ENCODE data around the gene COQ4. TPM values are rescaled to one million over a fixed set of nuclear protein-coding genes. Genes with fewer than 3 reads are reported as not detected.
"Not testable (repeated sequence)": the region's sequence is repeated elsewhere in the genome, so short reads cannot be mapped to it uniquely, and the experiment has no call there.

The COQ4 gene
- total RNA-seq = 10 to 100 TPM; 33.9 to 35.6 TPM

GRCh38 chr9:128322404-128323211 is at the start of gene COQ4, which contains the start of gene TRUB2:
Gene COQ4 (plus strand): TSS chr9:128322839. CDS start chr9:128322859, 20 bp downstream.
Gene TRUB2 (minus strand): TSS chr9:128322447. CDS start chr9:128322408, 39 bp downstream.
- H3K4me3 Mint-ChIP-seq = peak within 1 kb of the TSS; percentile 96
- DNase-seq = peak; percentile 95
- POLR2A ChIA-PET = no interaction called here
- no peaks in the 10 kb centered on the region for H3K27me3 Mint-ChIP-seq
- CTCF ChIA-PET = no interaction called here
- peak within 1 kb of the TSS; percentile 95 for H3K27ac Mint-ChIP-seq
- H3K36me3 Mint-ChIP-seq (ENCODE audit: low read depth) = no peaks in the 10 kb centered on the region
- peaks cover 30% of the 10 kb centered on the region for H3K4me1 Mint-ChIP-seq
- no peaks in the 10 kb centered on the region for H3K9me3 Mint-ChIP-seq

GRCh38 chr9:128274245-128274644 is 48.4 kb upstream of the COQ4 start:
- no peaks in the 10 kb centered on the region for H3K9me3 Mint-ChIP-seq
- H3K27ac Mint-ChIP-seq = peak overlapping the region; percentile 97
- H3K36me3 Mint-ChIP-seq (ENCODE audit: low read depth) = peaks cover 13% of the 10 kb centered on the region
- peak overlapping the region; percentile 97 for H3K4me3 Mint-ChIP-seq
- DNase-seq = no peak
- H3K4me1 Mint-ChIP-seq = peaks cover 50% of the 10 kb centered on the region
- H3K27me3 Mint-ChIP-seq = no peaks in the 10 kb centered on the region
- ChIA-PET POLR2A (no interaction called here), CTCF (interaction anchor here (0.6 to 0.7 kb wide), 2 partner anchors 24 to 825 kb away, joined by 3 read pairs; no protein-coding TSS in a partner anchor)

GRCh38 chr9:128275198-128276007 is 47.2 kb upstream of the COQ4 start, which contains the start of gene GOLGA2:
Gene GOLGA2 (minus strand): TSS chr9:128276007. CDS start chr9:128275976, 31 bp downstream.
- ChIA-PET CTCF (interaction anchor here (0.9 kb wide), 1 partner anchor 20 kb away, joined by 3 read pairs; no protein-coding TSS in a partner anchor), POLR2A (interaction anchor here (0.6 to 0.7 kb wide), 2 partner anchors 25 to 26 kb away, joined by 3 to 4 read pairs; no protein-coding TSS in a partner anchor)
- Mint-ChIP-seq H3K36me3 (ENCODE audit: low read depth) (peaks cover 16% of the 10 kb centered on the region), H3K9me3 (no peaks in the 10 kb centered on the region), H3K4me3 (peak within 1 kb of the TSS; percentile 97), H3K27ac (peak within 1 kb of the TSS; percentile 97), H3K4me1 (peaks cover 60% of the 10 kb centered on the region), H3K27me3 (no peaks in the 10 kb centered on the region)
- no peak for DNase-seq

- H3K4me1 Mint-ChIP-seq = peaks cover 60% of the 10 kb centered on the region
- POLR2A ChIA-PET = interaction anchor here (0.6 to 0.7 kb wide), 2 partner anchors 26 kb away, joined by 3 to 4 read pairs; no protein-coding TSS in a partner anchor
- peak within 1 kb of the TSS; percentile 97 for H3K4me3 Mint-ChIP-seq
- H3K9me3 Mint-ChIP-seq = no peaks in the 10 kb centered on the region
- H3K27ac Mint-ChIP-seq = peak within 1 kb of the TSS; percentile 97
- no peaks in the 10 kb centered on the region for H3K27me3 Mint-ChIP-seq
- DNase-seq = peak; percentile 100
- CTCF ChIA-PET = interaction anchor here (0.9 kb wide), 1 partner anchor 20 kb away, joined by 3 read pairs; no protein-coding TSS in a partner anchor
- peaks cover 14% of the 10 kb centered on the region for H3K36me3 Mint-ChIP-seq (ENCODE audit: low read depth)
Observed at GRCh38 chr9:128276008-128276573, 46.5 kb upstream of the COQ4 start, which contains the start of gene SWI5. Gene SWI5 (plus strand): TSS chr9:128276276.

- peaks cover 60% of the 10 kb centered on the region for H3K4me1 Mint-ChIP-seq
- no peaks in the 10 kb centered on the region for H3K9me3 Mint-ChIP-seq
- peaks cover 10% of the 10 kb centered on the region for H3K36me3 Mint-ChIP-seq (ENCODE audit: low read depth)
- H3K4me3 Mint-ChIP-seq = peak overlapping the region; percentile 97
- H3K27ac Mint-ChIP-seq = peak overlapping the region; percentile 97
- POLR2A ChIA-PET = no interaction called here
- CTCF ChIA-PET = interaction anchor here (0.9 kb wide), 1 partner anchor 19 kb away, joined by 3 read pairs; no protein-coding TSS in a partner anchor
- H3K27me3 Mint-ChIP-seq = no peaks in the 10 kb centered on the region
- DNase-seq = no peak
Observed at GRCh38 chr9:128276574-128277270, 45.9 kb upstream of the COQ4 start.

GRCh38 chr9:128279088-128280073 is 43.3 kb upstream of the COQ4 start:
- H3K27me3 Mint-ChIP-seq; H3K36me3 Mint-ChIP-seq (ENCODE audit: low read depth); DNase-seq; H3K4me3 Mint-ChIP-seq; H3K9me3 Mint-ChIP-seq; POLR2A ChIA-PET: not testable (repeated sequence)
- Mint-ChIP-seq H3K4me1 (peaks cover 40% of the 10 kb centered on the region), H3K27ac (peak overlapping the region; percentile 77)
- CTCF ChIA-PET = interaction anchor here (0.6 to 1.4 kb wide), 2 partner anchors 21 to 153 kb away, joined by 3 to 8 read pairs; no protein-coding TSS in a partner anchor

GRCh38 chr9:128280084-128280622 is 42.5 kb upstream of the COQ4 start:
- H3K27me3 Mint-ChIP-seq = no peaks in the 10 kb centered on the region
- peaks cover 32% of the 10 kb centered on the region for H3K4me1 Mint-ChIP-seq
- H3K9me3 Mint-ChIP-seq = no peaks in the 10 kb centered on the region
- POLR2A ChIA-PET = no interaction called here
- CTCF ChIA-PET = interaction anchor here (0.6 kb wide), 1 partner anchor 152 kb away, joined by 3 read pairs; no protein-coding TSS in a partner anchor
- DNase-seq = no peak
- H3K4me3 Mint-ChIP-seq = no peak overlapping the region
- H3K36me3 Mint-ChIP-seq (ENCODE audit: low read depth) = peaks cover 3% of the 10 kb centered on the region
- peak overlapping the region; percentile 77 for H3K27ac Mint-ChIP-seq

GRCh38 chr9:128282500-128282899 is 40.1 kb upstream of the COQ4 start:
- POLR2A ChIA-PET = no interaction called here

GRCh38 chr9:128285033-128285784 is 37.4 kb upstream of the COQ4 start:
- ChIA-PET POLR2A (no interaction called here), CTCF (interaction anchor here (1.0 kb wide), 1 partner anchor 11 kb away, joined by 5 read pairs; no protein-coding TSS in a partner anchor)
- Mint-ChIP-seq H3K9me3 (no peaks in the 10 kb centered on the region), H3K4me3 (no peak overlapping the region), H3K36me3 (ENCODE audit: low read depth) (peaks cover 3% of the 10 kb centered on the region), H3K27me3 (no peaks in the 10 kb centered on the region), H3K4me1 (peaks cover under 1% of the 10 kb centered on the region), H3K27ac (peak overlapping the region; percentile 80)
- no peak for DNase-seq

More at GRCh38 chr9:128282500-128282899, 40.1 kb upstream of the COQ4 start:
- no peaks in the 10 kb centered on the region for H3K27me3 Mint-ChIP-seq
- H3K36me3 Mint-ChIP-seq (ENCODE audit: low read depth) = peaks cover 6% of the 10 kb centered on the region
- H3K4me1 Mint-ChIP-seq = peaks cover 15% of the 10 kb centered on the region
- H3K4me3 Mint-ChIP-seq = no peak overlapping the region
- DNase-seq = no peak
- no peaks in the 10 kb centered on the region for H3K9me3 Mint-ChIP-seq
- no peak overlapping the region for H3K27ac Mint-ChIP-seq
- CTCF ChIA-PET = interaction anchor here (0.6 kb wide), 1 partner anchor 13 kb away, joined by 4 read pairs; no protein-coding TSS in a partner anchor

GRCh38 chr9:128286440-128286839 is 36.2 kb upstream of the COQ4 start:
- Mint-ChIP-seq H3K27me3 (no peaks in the 10 kb centered on the region), H3K9me3 (no peaks in the 10 kb centered on the region), H3K4me3 (no peak overlapping the region), H3K4me1 (no peaks in the 10 kb centered on the region), H3K36me3 (ENCODE audit: low read depth) (peaks cover 3% of the 10 kb centered on the region), H3K27ac (no peak overlapping the region)
- ChIA-PET CTCF (interaction anchor here (0.7 to 0.9 kb wide), 2 partner anchors 9 to 85 kb away, joined by 3 to 7 read pairs; partner anchors contain the start of gene URM1), POLR2A (no interaction called here)
- DNase-seq = no peak
